Middle frontal gyrus (tissue), 1 donor: Measurements from ENCODE around the gene GIPR.
A peak's percentile ranks its signal among the peaks of the same experiment; 100 is the strongest.
"Not testable (repeated sequence)": the region's sequence is repeated elsewhere in the genome, so short reads cannot be mapped to it uniquely, and the experiment has no call there.

ENCODE experiments used
- DNase-seq: peaks from one replicate; pipeline ENCODE4 v3.0.0-alpha.2; 2015; ENCODE audit warnings: low spot score; ENCODE audit errors: extremely low spot score

The GIPR gene

GRCh38 chr19:45645631-45646344, 22.2 kb upstream of the GIPR start:
- DNase-seq: peak; percentile 91

DNA sequence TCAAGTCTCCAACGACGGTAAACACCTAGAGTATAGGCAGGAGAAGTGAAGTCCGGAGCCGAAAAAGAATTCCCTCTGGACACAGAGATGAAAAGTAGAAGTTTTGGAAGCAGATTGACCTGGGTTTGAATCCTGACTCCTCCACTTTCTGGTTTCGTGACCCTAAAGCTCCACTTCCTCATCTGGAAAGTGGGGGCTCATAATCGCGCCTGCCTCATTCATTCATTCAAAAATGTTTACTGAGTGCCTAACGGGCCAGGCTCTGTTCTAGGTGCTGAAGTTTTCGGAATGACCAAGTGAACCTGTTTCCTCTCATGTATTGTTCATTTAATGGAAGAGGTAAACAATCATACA, 21.7 kb upstream of the GIPR start:
- DNase-seq: no peak

GRCh38 chr19:45650722-45651121, 17.3 kb upstream of the GIPR start:
- no peak for DNase-seq

DNA sequence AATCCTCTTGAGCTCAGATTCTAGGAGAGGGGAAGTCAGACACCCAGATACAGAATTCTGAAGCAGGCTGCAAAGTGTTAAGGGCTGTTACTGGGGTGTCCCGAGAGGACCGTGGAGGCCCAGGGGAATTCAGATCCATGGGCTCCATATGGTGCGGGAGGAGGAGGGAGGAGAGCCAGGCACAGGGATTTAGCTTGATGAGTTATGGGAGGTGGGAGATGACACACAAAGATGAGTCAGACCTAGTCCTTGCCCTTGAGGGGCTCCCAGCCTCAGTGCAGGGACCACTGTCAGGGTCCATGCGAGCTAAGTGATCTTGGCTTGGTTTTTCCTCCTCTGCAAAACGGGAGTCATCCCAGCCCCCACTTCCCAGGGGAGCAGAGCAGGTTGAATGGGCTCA, 14.4 kb upstream of the GIPR start:
- no peak for DNase-seq

DNA sequence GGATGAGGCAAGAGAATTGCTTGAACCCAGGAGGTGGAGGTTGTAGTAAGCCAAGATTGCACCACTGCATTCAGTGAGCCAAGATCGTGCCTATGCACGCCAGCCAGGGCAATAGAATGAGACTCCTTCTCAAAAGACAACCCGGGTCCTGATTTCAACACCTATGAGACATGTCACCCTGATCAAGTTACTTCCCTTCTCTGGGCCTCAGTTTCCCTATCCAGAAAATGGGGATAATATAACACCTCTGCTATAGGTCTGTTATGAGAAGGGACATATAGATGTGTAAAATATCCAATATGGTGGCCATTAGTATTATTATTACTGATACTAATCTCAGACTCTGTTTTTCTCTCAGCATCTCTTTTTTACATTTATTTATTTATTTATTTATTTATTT, 12.9 kb upstream of the GIPR start:
- DNase-seq: no peak

DNA sequence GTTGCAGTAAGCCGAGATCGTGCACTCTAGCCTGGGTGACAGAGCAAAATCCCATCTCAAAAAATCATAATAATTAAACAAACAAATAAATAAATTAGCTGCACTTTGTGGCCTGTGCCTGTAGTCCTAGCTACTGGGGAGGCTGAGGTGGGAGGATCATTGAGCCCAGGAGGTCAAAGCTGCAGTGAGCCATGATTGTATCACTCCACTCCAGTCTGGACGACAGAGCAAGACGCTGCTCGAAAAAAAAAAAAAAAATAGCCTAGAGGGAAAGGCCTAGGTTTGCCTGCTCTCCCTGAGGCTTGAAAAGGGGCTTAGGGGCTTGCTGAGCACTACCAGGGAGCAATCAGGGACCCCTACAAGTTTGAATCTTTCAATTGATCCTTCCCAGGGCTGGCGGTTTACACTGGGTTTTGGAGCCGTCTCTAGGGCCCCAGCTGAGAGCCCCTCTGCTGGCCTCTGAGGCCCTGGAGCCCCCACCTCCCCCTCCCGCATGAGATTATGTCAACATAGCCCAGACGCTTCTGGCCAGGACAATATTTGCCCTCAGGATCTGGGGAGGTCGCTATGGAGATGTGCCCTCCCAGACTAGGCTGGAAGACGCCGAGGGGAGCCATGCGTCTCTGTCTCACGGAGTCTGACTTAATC, 10.4 kb upstream of the GIPR start:
- DNase-seq: no peak

DNA sequence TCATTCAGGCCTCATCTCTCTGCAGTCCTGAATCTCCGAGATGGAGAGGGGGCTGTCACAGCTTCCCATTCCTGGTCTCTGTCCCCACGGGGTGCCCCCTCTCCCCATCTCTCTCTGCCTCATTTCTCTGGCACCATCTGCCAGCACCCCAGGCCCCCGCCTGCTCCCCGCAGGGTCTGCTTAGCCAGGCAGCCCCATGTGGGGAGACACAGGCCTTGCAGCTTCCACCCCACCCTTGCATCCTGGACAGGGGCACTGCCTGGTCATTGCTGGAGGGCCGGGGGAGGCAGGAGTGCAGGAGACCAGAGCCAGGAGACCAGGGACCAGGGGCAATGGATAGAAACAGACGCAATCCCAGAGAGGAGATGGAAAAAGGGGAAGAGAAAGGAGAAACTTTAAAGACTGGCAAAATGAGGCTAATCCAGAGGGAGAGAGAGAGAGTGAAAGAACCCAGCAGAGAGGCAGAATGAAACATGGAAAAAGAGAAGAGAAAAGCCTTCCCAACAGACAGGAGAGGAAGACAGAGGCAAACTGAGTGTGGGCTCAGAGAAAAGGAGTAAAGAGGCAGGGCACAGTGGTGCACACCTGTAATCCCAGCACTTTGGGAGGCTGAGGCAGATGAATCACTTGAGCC, 8.8 kb upstream of the GIPR start:
- DNase-seq: no peak

GRCh38 chr19:45660636-45661035, 7.4 kb upstream of the GIPR start:
- no peak for DNase-seq

DNA sequence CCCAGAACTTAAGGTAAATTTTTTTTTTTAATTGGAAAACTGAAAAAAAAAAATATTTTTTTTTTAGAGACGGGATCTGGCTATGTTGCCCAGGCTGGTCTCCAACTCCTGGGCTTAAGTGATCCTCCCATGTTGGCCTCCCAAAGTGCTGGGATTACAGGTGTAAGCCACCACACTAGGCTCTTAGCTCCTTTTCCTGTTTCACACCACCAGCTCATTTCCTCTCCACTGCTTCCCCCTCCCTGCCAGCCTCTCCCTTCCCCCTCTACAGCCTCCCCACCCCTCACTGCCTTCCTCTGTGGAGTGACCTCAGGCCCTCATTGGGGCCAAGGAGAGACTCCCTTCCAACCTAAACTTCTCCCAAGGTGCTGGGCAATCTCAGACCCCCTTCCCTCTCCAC, 4.2 kb upstream of the GIPR start:
- DNase-seq: no peak

DNA sequence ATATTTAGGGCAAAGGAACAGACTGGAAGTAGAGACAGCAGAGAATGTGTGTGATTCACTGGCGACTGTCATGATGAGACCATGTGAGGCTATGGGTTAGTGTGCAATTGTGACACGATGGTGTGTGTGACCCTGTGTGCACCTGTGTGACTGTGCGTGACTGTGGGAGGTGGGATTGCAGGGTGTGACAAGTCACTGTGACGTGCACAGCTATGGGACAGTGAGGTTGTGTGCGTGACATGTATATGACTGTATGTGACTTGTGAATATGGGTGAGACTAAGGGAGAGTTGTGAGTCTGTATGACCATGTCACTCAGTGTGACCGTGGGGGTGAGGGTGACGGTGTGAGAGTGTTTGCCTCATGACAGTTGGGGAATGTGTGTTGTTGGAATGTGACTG, 3.4 kb upstream of the GIPR start:
- no peak for DNase-seq

GRCh38 chr19:45668342-45668871, 386 bp downstream of the GIPR start:
- DNase-seq: no peak

DNA sequence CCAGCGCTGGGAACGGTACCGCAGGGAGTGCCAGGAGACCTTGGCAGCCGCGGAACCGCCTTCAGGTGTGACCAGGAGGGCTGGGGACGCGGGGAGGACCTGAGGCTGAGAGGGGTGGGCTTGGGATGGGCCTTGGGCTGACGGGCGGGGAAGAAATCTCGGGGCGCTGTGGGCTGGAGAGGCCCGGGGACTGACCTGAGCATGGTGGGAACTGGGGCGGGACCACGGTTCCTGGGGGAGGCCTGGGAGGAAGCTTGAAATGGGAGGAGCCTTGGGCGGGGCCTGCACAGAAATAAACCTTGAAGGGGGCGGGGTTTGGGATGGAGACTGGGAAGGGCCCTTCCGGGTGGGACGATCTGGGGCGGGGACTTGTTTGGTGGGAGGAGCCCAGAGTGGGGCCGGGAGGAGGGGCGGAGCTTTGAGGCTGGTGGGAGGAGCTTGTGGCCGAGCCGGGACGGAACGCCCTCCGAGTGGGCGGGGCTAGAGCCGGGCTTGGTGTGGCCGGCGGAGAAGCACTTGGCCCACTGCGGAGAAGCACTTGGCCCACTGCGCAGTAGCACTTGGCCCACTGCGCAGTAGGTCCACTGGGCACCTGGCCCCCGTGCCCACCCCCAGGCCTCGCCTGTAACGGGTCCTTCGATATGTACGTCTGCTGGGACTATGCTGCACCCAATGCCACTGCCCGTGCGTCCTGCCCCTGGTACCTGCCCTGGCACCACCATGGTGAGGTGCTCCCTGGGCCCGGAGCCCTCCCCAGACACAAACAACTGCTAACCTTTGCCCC, 2.8 kb downstream of the GIPR start:
- DNase-seq: no peak

DNA sequence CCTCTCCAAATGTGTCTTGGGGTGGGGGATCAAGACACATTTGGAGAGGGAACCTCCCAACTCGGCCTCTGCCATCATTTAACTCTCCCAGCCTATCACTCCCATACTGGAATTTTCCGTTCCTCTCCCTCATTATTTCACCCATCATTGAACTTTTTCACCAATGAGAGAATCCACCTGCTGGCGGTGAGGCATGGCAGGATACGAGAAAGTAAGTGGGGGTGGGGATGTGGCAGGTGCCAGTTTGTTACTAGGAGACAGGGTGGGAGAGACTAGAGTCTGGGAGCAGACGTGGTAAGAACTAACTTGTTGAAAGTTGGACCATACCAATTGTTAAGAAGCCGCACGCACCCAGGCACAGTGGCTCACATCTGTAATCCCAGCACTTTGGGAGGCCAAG, 6.9 kb downstream of the GIPR start:
- no peak for DNase-seq

DNA sequence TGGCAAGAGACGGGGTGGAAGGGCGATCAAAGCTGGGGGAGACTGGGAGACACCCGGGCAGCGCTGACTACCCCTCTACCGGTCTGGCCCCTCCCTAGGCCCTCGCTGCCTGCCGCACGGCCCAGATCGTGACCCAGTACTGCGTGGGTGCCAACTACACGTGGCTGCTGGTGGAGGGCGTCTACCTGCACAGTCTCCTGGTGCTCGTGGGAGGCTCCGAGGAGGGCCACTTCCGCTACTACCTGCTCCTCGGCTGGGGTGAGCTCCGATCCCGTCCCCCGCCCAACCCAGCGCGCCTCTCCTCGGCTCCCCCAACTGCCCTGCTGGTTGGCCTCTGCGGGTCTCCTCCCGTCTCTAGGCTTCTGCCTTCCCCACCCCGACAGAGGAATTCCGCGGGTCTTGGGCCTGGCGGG, 8.8 kb downstream of the GIPR start:
- DNase-seq: no peak

DNA sequence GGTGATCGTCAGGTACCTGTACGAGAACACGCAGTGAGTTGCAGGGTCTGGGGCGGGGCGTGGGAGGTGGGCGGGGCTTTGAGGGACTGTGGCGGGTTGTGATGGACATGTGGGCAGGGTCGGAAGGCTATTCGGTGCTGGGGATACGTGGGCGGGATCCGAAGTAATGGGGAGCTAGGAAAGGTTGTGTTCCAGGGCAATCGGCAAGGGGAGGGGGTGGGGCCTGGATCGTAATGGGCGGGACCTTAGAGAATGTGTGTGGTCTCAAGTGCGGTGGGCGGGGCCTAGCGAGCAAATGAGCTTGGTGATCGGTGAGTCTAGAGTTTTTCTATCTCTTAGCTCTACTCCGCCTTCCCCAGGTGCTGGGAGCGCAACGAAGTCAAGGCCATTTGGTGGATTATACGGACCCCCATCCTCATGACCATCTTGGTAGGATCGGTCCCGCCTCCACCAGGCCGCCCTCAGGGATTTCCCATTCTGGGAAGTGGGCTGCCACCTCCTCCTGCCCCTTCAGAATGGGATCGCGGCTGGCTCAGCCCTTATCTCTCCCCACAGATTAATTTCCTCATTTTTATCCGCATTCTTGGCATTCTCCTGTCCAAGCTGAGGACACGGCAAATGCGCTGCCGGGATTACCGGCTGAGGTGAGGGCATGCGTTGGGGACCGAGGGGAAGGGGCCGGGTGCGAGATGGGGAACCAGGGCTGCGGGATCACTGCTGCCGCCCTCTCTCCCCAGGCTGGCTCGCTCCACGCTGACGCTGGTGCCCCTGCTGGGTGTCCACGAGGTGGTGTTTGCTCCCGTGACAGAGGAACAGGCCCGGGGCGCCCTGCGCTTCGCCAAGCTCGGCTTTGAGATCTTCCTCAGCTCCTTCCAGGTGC, 9.6 kb downstream of the GIPR start:
- DNase-seq: no peak

DNA sequence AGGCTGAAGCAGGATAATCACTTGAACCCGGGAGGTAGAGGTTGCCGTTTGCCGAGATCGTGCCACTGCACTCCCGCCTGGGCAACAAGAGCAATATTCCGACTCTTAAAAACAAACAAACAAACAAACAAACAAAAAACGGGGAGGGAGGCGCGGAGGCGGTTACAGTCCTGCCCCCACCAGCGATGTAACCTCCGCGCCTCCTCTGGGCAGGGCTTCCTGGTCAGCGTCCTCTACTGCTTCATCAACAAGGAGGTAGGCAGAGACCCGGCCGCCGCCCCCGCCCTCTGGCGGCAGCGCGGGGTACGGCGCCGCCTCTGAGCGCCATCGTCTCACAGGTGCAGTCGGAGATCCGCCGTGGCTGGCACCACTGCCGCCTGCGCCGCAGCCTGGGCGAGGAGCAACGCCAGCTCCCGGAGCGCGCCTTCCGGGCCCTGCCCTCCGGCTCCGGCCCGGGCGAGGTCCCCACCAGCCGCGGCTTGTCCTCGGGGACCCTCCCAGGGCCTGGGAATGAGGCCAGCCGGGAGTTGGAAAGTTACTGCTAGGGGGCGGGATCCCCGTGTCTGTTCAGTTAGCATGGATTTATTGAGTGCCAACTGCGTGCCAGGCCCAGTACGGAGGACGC, 13.5 kb downstream of the GIPR start:
- peak; percentile 65 for DNase-seq

DNA sequence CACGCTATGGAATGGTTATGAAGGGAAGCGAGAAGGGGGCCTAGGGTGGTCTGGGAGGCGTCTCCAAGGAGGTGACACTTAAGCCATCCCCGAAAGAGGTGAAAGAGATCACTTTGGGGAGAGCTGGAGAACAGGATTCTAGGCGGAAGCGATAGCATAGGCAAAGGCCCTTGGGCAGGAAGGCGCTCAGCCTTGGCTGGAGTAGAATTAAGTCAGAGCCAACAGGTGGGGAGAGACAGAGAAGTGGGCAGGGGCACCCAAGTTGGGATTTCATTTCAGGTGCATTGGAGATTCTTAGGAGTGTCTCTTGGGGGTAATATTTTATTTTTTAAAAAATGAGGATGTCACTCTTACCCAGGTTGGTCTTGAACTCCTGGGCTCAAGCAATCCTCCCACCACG, 14.1 kb downstream of the GIPR start:
- DNase-seq: no peak

GRCh38 chr19:45682908-45683307, 14.9 kb downstream of the GIPR start:
- no peak for DNase-seq

DNA sequence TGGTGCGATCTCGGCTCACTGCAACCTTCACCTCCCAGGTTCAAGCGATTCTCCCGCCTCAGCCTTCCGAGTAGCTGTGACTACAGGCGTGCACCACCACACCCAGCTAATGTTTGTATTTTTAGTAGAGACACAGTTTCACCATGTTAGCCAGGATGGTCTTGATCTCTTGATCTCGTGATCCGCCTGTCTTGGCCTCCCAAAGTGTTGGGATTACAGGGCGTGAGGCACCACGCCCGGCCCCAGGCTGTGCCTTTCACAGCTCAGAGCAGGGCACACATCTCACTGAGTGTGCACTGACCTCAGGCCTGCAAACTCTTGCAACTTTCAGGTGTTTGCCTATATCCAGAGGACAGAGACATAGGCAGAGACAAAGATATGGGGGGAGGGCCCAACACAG, 17.0 kb downstream of the GIPR start:
- DNase-seq: not testable (repeated sequence)

DNA sequence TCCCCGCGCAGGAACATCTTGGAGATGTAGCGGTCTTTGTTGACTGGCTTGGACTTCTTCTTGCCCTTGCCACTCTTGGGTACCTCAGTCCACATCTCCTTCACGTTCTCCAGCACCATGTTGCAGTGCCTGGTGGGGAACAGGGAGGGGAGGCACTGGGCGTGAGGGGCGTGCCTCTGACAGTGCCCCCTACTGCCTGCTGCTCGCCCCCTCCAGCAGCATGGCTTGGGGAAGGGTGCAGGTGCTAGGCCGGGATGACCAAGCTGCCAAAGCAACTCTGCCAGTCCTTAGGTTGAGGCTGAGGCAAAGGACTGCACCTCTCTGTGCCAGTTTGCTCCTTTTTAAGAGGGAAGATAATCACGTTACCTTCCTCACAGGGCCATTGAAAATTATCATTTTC, 19.6 kb downstream of the GIPR start:
- no peak for DNase-seq
